ENCODE measurements around the gene CAPN15.
"Not testable (repeated sequence)": the region's sequence is repeated elsewhere in the genome, so short reads cannot be mapped to it uniquely, and the experiment has no call there.

CAPN15 gene

GRCh38 chr16:595094-595528 lies 67.6 kb downstream of the CAPN15 start:
- DNase-seq: no peak

GRCh38 chr16:595942-596735 lies 68.6 kb downstream of the CAPN15 start:
- DNase-seq: no peak

- no peak for DNase-seq
Observed at GRCh38 chr16:596736-597060, 69.2 kb downstream of the CAPN15 start.

GRCh38 chr16:597655-598054 lies 70.1 kb downstream of the CAPN15 start:
- not testable (repeated sequence) for DNase-seq

- DNase-seq: no peak
Observed at GRCh38 chr16:598823-599739, 71.6 kb downstream of the CAPN15 start.

- DNase-seq: no peak
Observed at GRCh38 chr16:600781-601180, 73.3 kb downstream of the CAPN15 start.

GRCh38 chr16:603933-604332 lies 76.4 kb downstream of the CAPN15 start:
- no peak for DNase-seq

Measured in activated CD4-positive, alpha-beta T cell treated with anti-CD3 and anti-CD28 coated beads, Interleukin-2, amount 50 U/mL, for 48 hours (primary cell).